GM12872 (cell line): ENCODE measurements around the gene CTBP1.

Experiments used
- CTCF ChIP-seq: IDR thresholded peaks from 3 replicates; pipeline ENCODE4 v1.5.1; 2011; ENCODE audit warnings: low read depth, mild to moderate bottlenecking, low read length, moderate library complexity; ENCODE audit not compliant: insufficient read depth

Gene CTBP1

DNA sequence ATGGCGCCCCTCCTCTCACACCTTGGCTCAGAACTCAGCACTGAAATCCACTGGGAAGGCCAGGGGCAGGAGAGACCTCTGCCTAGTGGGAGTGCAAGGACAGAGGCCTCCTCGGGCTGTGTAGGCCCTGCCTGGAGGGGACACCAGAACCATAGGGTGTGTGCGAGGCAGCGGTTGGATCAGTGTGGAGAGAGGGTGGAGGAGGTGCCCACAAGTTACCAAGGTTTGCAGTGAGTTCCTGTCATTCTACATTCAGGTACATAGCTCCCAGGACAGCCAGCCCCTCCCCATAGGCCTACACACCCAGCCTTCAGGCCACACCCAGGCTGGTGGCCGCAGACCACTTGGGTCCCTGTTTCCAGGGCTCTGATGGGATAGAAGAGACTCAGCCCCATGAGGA is 57.3 kb downstream of the CTBP1 start:
- TF ChIP-seq CTCF = no peak

DNA sequence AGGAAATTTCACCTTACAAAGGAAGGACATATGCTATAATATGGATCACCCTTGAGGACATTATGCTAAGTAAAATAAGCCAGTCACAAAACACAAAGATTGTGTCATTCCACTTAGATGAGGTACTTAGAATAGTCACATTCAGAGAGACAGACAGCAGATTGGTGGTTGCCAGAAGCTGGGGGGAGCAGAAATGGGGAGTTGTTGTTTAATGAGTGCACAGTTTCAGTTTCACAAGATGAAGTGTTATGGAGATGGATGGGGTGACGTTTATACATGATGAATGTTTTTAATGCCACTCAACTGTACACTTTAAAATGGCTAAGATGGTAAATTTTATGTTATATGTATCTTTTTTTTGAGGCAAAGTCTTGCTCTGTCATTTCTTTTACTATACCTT is 61.7 kb downstream of the CTBP1 start:
- no peak for TF ChIP-seq CTCF

- no peak for TF ChIP-seq CTCF
Observed at GRCh38 chr4:1183985-1184773, 64.8 kb downstream of the CTBP1 start.

DNA sequence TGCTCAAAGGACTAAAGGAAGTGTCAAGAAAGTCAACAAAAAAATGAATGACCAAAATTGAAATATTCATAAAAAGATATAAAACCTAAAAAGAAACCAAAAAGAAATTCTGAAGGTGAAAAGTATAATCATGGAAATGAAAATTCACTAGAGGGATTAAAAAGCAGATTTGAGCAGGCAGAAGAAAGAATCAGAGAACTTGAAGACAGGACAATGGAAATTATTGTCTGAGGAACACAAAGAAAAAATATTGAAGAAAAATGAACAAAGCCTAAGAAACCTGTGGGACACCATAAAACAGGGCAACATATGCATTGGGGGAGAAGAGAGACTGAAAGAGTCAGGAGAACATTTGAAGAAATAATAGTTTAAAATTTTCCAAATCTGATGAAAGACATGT is 66.6 kb downstream of the CTBP1 start:
- no peak for TF ChIP-seq CTCF

DNA sequence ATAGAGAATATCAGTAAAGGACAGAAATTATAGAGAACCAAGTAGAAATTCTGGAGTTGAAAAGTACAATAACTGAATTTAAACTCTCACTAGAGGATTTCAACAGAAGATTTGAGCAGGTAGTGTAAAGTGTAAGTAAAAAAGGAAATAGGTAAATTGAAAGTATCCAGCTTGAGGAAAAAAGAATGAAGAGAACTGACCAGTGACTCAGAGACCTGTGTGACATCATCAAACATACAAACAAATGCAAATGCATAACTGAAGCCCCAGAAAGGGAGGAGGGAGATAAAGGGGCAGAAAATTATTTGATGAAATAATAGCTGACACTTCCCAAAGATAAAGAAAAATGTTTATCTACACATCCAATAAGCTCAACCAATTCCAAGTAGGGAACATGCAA is 68.3 kb downstream of the CTBP1 start:
- TF ChIP-seq CTCF = no peak

GRCh38 chr4:1179976-1180375 is 69.0 kb downstream of the CTBP1 start:
- TF ChIP-seq CTCF = no peak

- no peak for TF ChIP-seq CTCF
Observed at GRCh38 chr4:1179089-1179441, 69.9 kb downstream of the CTBP1 start.
